Stimulated activated CD8-positive, alpha-beta memory T cell treated with anti-CD3 and anti-CD28 coated beads, Interleukin-2, amount 100 ng/mL, for 1 hour (primary cell): Measurements from ENCODE around the gene TNFSF18.
"Not testable (repeated sequence)": the region's sequence is repeated elsewhere in the genome, so short reads cannot be mapped to it uniquely, and the experiment has no call there.

Experiments
- DNase-seq, 2 donors: peaks; one replicate each; pipeline ENCODE4 v3.0.0-alpha.2; 2020; ENCODE audit warnings: low read depth in 2 of 2

Gene TNFSF18

GRCh38 chr1:173050865-173051264, at the start of gene TNFSF18:
TNFSF18 (minus strand) TSS chr1:173050941; CDS start chr1:173050896, 45 bp downstream.
- DNase-seq: no peak

- no peak for DNase-seq
Measured at GRCh38 chr1:173099166-173099565, 48.4 kb upstream of the TNFSF18 start.

GRCh38 chr1:173098117-173098516, 47.4 kb upstream of the TNFSF18 start:
- DNase-seq: no peak

GRCh38 chr1:173097001-173097400, 46.3 kb upstream of the TNFSF18 start:
- DNase-seq: no peak

- no peak for DNase-seq
Measured at GRCh38 chr1:173095632-173096031, 44.9 kb upstream of the TNFSF18 start.

- no peak for DNase-seq
Measured at GRCh38 chr1:173094541-173094940, 43.8 kb upstream of the TNFSF18 start.

GRCh38 chr1:173093691-173094445, 43.1 kb upstream of the TNFSF18 start:
- no peak for DNase-seq

- no peak for DNase-seq
Measured at GRCh38 chr1:173084292-173084691, 33.6 kb upstream of the TNFSF18 start.

GRCh38 chr1:173082913-173083312, 32.2 kb upstream of the TNFSF18 start:
- DNase-seq: no peak

GRCh38 chr1:173074217-173074616, 23.5 kb upstream of the TNFSF18 start:
- DNase-seq: not testable (repeated sequence)

- DNase-seq: no peak
Measured at GRCh38 chr1:173064011-173064410, 13.3 kb upstream of the TNFSF18 start.

- no peak for DNase-seq
Measured at GRCh38 chr1:173063171-173063570, 12.4 kb upstream of the TNFSF18 start.

GRCh38 chr1:173062150-173062938, 11.6 kb upstream of the TNFSF18 start:
- no peak for DNase-seq

GRCh38 chr1:173058556-173058955, 7.8 kb upstream of the TNFSF18 start:
- no peak for DNase-seq

- no peak for DNase-seq
Measured at GRCh38 chr1:173057984-173058383, 7.2 kb upstream of the TNFSF18 start.

- DNase-seq: no peak
Measured at GRCh38 chr1:173056365-173056764, 5.6 kb upstream of the TNFSF18 start.

GRCh38 chr1:173052681-173053196, 2.0 kb upstream of the TNFSF18 start:
- no peak for DNase-seq

- no peak for DNase-seq
Measured at GRCh38 chr1:173049322-173049633, 1.5 kb downstream of the TNFSF18 start.

GRCh38 chr1:173048621-173049321, 2.0 kb downstream of the TNFSF18 start:
- no peak for DNase-seq

GRCh38 chr1:173044656-173045055, 6.1 kb downstream of the TNFSF18 start:
- no peak for DNase-seq

- no peak for DNase-seq
Measured at GRCh38 chr1:173043253-173043652, 7.5 kb downstream of the TNFSF18 start.

- no peak for DNase-seq
Measured at GRCh38 chr1:173042806-173043205, 7.9 kb downstream of the TNFSF18 start.
